Gastroesophageal sphincter (tissue), 3 donors: ENCODE data around the gene DAAM1.

Source experiments
- POLR2A ChIP-seq, 2 donors: fragments of 450-650 bp; IDR thresholded peaks; one replicate each; pipeline ENCODE4 v1.6.1; 2017; ENCODE audit warnings: antibody characterized with exemption in 2 of 2, mild to moderate bottlenecking in 2 of 2, moderate library complexity in 1 of 2
- POLR2AphosphoS5 ChIP-seq: sonication (generic); formaldehyde crosslinking; IDR thresholded peaks from one replicate; pipeline ENCODE4 v1.6.1; 2017; ENCODE audit warnings: antibody characterized with exemption
- TF ChIP-seq, protein P1 (sequence below), 4 experiments: fragments of 200-600 bp in 2 of 4; fragments of 450-650 bp in 2 of 4; sonication (generic) in 1 of 4; IDR thresholded peaks; one replicate each; pipeline ENCODE4 v1.5.1; 2017 to 2019; ENCODE audit warnings: antibody characterized with exemption in 4 of 4, mild to moderate bottlenecking in 2 of 4, moderate library complexity in 2 of 4

DNA sequence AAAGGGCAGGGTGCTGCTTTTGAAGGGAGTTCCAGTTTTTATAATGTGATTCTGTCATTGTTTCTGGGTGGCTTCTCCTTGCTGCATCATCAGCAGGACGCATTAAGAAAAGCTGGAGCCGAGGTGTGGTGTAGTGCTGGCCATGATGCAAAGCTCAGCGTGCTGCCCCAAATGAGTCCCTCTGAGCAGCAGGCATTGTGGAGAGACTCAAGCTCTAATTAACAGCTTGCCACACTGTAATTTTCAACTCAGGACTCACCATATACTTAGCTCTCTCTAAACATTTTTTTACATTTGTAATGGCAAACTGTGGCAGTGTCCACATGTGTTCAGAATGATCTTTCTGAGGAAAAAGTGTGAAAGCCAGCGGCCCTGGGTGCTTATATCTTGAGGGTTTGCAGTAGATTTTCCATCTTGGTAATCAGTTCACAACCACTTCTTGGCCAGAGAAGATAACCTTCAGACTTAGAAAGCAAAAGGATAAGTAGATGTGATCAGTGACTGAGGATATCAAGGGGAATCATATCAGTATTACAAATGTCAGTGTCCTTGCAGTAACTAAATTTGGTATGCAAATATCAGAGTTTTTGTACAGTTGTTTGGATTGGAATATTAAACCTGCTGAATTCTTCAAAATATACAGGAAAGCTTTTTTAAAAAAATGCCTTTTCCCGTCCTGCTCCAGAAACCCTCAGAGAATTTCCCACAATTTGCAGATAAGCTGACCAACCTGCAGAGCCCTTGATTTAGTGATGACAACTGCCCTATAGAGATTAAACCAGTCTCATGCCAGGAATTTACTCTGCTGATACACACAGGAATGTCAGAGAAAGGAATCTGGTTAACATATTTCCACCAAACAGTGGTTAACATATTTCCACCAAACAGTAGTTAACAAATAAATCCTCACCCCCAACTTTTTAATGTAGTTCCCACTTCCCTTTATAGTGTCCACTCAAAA, 63.6 kb downstream of the DAAM1 start:
- TF ChIP-seq, protein P1, sequence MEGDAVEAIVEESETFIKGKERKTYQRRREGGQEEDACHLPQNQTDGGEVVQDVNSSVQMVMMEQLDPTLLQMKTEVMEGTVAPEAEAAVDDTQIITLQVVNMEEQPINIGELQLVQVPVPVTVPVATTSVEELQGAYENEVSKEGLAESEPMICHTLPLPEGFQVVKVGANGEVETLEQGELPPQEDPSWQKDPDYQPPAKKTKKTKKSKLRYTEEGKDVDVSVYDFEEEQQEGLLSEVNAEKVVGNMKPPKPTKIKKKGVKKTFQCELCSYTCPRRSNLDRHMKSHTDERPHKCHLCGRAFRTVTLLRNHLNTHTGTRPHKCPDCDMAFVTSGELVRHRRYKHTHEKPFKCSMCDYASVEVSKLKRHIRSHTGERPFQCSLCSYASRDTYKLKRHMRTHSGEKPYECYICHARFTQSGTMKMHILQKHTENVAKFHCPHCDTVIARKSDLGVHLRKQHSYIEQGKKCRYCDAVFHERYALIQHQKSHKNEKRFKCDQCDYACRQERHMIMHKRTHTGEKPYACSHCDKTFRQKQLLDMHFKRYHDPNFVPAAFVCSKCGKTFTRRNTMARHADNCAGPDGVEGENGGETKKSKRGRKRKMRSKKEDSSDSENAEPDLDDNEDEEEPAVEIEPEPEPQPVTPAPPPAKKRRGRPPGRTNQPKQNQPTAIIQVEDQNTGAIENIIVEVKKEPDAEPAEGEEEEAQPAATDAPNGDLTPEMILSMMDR (IDR thresholded peaks at IDR 0.05): no peak
- TF ChIP-seq POLR2A (IDR thresholded peaks at IDR 0.05) (no peak), POLR2AphosphoS5 (no peak)
